HepG2 (cell line): ENCODE data around the gene THPO. TPM values are rescaled to one million over a fixed set of nuclear protein-coding genes. Genes with fewer than 3 reads are reported as not detected.

Source experiments
- AGO2 ChIP-seq: fragments of 200-400 bp; formaldehyde crosslinking; optimal IDR thresholded peaks from 2 replicates; pipeline ENCODE3; 2017; ENCODE audit warnings: mild to moderate bottlenecking, low read depth, low read length, moderate library complexity
- KDM2A ChIP-seq: sonication (generic); formaldehyde crosslinking; IDR thresholded peaks from 2 replicates; pipeline ENCODE4 v1.4.0; 2020; ENCODE audit warnings: low read depth, missing genetic modification reagents, borderline replicate concordance
- MXD4 ChIP-seq: IDR thresholded peaks from 2 replicates; pipeline ENCODE4 v1.6.1; 2016; ENCODE audit warnings: mild to moderate bottlenecking, missing biosample characterization, missing genetic modification reagents
- RARA ChIP-seq: IDR thresholded peaks from 2 replicates; pipeline ENCODE4 v1.6.1; 2016; ENCODE audit warnings: missing genetic modification reagents, missing compliant biosample characterization
- SMC3 ChIP-seq: IDR thresholded peaks from 2 replicates; pipeline ENCODE4 v1.6.1; 2011; ENCODE audit warnings: low read length, improper control_type of control experiment
- SP5 ChIP-seq: IDR thresholded peaks from 2 replicates; pipeline ENCODE4 v1.6.1; 2016; ENCODE audit warnings: low read depth, borderline replicate concordance
- STAG1 ChIP-seq: sonication (generic); formaldehyde crosslinking; IDR thresholded peaks from 2 replicates; pipeline ENCODE4 v1.4.0; 2020; ENCODE audit warnings: missing genetic modification reagents
- XRCC5 ChIP-seq: fragments of 200-400 bp; formaldehyde crosslinking; optimal IDR thresholded peaks from 2 replicates; pipeline ENCODE3; 2017; ENCODE audit warnings: mild to moderate bottlenecking, low read length
- ZNF101 ChIP-seq: sonication (generic); formaldehyde crosslinking; IDR thresholded peaks from 2 replicates; pipeline ENCODE4 v1.4.0; 2020; ENCODE audit warnings: mild to moderate bottlenecking, low read depth, missing genetic modification reagents, borderline replicate concordance
- ZNF225 ChIP-seq: sonication (generic); formaldehyde crosslinking; IDR thresholded peaks from 2 replicates; pipeline ENCODE4 v1.4.0; 2020; ENCODE audit warnings: mild to moderate bottlenecking, missing genetic modification reagents
- ZNF616 ChIP-seq: sonication (generic); formaldehyde crosslinking; IDR thresholded peaks from 2 replicates; pipeline ENCODE4 v1.5.0; 2020; ENCODE audit warnings: low read depth, mild to moderate bottlenecking, missing genetic modification reagents
- polyA plus RNA-seq, 8 experiments: library from polyadenylated mRNA; depleted of rRNA in 3 of 8; stranded (reverse) in 7 of 8; unstranded in 1 of 8; fragments of >200 nt; fragmentation: Illumina TruSeq in 4 of 8; extraction: Trizol in 4 of 8; gene quantifications; 2 replicates each; pipeline versions ENCODE4 v1.2.1 to v1.2.3, GENCODE V29; 2011 to 2016; ENCODE audit warnings: low read depth in 4 of 8, missing spikeins in 1 of 8, mixed read lengths in 1 of 8; ENCODE audit not compliant: insufficient read depth in 1 of 8
- total RNA-seq, 5 experiments: library from RNA; depleted of rRNA; stranded (reverse); fragments of >200 nt; fragmentation: Illumina TruSeq; extraction: Trizol; gene quantifications; 2 replicates each; pipeline ENCODE4 v1.2.3, GENCODE V29; 2016; ENCODE audit warnings: low read depth in 1 of 5
- TF ChIP-seq, protein P1 (sequence below): sonication (generic); formaldehyde crosslinking; IDR thresholded peaks from 2 replicates; pipeline ENCODE4 v1.5.1; 2020; ENCODE audit warnings: mild to moderate bottlenecking, missing genetic modification reagents, moderate library complexity
- TF ChIP-seq, protein P2 (sequence below): sonication (generic); formaldehyde crosslinking; IDR thresholded peaks from 2 replicates; pipeline ENCODE4 v1.5.0; 2020; ENCODE audit warnings: mild to moderate bottlenecking, missing genetic modification reagents, moderate library complexity
- TF ChIP-seq, protein P3 (sequence below): sonication (generic); formaldehyde crosslinking; IDR thresholded peaks from 2 replicates; pipeline ENCODE4 v1.5.0; 2020; ENCODE audit warnings: missing genetic modification reagents, mild to moderate bottlenecking, borderline replicate concordance
- TF ChIP-seq, protein P4 (sequence below): sonication (generic); formaldehyde crosslinking; IDR thresholded peaks from 2 replicates; pipeline ENCODE4 v1.9.0; 2022; ENCODE audit warnings: missing genetic modification reagents, mild to moderate bottlenecking, borderline replicate concordance
- TF ChIP-seq, protein P5 (sequence below): sonication (generic); formaldehyde crosslinking; conservative IDR thresholded peaks from 2 replicates; pipeline ENCODE4 v1.4.0; 2020; ENCODE audit warnings: missing genetic modification reagents

Gene THPO
- total and polyA plus RNA-seq, 2 of the 13 experiments (the other 11 are each of a cell fraction or from before 2014, with no cell fraction given): 2.8 to 4.8 TPM

DNA sequence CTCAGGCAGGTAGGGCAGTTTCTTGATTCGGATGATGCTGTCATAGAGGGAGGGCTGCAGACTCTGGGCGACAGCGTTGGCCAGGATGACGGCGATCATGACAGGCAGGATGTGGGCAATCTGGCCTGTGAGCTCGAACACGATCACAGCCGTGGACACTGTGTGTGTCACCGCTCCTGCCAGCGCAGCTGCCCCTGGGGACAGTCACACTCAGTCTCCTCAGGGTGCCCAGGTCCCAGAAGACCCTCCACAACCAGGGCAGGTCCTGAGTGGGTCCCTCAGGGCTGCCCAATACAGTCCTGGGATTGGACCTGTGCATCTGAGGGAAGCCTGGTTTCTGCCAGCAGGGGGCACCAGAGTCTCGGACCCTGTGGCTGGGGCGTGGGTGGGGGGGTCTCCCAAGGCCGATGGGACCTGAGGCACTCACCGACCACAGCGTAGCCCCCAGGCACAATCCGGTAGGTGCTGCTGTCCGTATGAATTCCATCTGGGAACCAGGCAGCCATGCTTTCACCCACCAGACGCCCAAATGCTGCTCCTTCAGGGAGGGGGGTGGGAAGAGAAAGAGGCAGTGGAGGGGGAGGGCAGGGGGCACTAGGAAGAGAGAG, 23.8 kb downstream of the THPO start (continued):
- TF ChIP-seq, protein P1, sequence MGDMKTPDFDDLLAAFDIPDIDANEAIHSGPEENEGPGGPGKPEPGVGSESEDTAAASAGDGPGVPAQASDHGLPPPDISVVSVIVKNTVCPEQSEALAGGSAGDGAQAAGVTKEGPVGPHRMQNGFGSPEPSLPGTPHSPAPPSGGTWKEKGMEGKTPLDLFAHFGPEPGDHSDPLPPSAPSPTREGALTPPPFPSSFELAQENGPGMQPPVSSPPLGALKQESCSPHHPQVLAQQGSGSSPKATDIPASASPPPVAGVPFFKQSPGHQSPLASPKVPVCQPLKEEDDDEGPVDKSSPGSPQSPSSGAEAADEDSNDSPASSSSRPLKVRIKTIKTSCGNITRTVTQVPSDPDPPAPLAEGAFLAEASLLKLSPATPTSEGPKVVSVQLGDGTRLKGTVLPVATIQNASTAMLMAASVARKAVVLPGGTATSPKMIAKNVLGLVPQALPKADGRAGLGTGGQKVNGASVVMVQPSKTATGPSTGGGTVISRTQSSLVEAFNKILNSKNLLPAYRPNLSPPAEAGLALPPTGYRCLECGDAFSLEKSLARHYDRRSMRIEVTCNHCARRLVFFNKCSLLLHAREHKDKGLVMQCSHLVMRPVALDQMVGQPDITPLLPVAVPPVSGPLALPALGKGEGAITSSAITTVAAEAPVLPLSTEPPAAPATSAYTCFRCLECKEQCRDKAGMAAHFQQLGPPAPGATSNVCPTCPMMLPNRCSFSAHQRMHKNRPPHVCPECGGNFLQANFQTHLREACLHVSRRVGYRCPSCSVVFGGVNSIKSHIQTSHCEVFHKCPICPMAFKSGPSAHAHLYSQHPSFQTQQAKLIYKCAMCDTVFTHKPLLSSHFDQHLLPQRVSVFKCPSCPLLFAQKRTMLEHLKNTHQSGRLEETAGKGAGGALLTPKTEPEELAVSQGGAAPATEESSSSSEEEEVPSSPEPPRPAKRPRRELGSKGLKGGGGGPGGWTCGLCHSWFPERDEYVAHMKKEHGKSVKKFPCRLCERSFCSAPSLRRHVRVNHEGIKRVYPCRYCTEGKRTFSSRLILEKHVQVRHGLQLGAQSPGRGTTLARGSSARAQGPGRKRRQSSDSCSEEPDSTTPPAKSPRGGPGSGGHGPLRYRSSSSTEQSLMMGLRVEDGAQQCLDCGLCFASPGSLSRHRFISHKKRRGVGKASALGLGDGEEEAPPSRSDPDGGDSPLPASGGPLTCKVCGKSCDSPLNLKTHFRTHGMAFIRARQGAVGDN (CRISPR knock-in tag): peak; percentile 39; the same call in 1 of the 2 replicates
- TF ChIP-seq, protein P2, sequence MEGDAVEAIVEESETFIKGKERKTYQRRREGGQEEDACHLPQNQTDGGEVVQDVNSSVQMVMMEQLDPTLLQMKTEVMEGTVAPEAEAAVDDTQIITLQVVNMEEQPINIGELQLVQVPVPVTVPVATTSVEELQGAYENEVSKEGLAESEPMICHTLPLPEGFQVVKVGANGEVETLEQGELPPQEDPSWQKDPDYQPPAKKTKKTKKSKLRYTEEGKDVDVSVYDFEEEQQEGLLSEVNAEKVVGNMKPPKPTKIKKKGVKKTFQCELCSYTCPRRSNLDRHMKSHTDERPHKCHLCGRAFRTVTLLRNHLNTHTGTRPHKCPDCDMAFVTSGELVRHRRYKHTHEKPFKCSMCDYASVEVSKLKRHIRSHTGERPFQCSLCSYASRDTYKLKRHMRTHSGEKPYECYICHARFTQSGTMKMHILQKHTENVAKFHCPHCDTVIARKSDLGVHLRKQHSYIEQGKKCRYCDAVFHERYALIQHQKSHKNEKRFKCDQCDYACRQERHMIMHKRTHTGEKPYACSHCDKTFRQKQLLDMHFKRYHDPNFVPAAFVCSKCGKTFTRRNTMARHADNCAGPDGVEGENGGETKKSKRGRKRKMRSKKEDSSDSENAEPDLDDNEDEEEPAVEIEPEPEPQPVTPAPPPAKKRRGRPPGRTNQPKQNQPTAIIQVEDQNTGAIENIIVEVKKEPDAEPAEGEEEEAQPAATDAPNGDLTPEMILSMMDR (CRISPR knock-in tag): peak; percentile 85
- TF ChIP-seq ZNF616 (no peak), ZNF101 (CRISPR knock-in tag) (no peak), AGO2 (peak; percentile 13), XRCC5 (peak; percentile 49), RARA (CRISPR knock-in tag) (no peak), KDM2A (peak; percentile 29; the same call in 1 of the 2 replicates), ZNF225 (no peak), SMC3 (peak; percentile 29), MXD4 (no peak), SP5 (no peak), STAG1 (CRISPR knock-in tag) (peak; percentile 63)
- TF ChIP-seq, protein P3, sequence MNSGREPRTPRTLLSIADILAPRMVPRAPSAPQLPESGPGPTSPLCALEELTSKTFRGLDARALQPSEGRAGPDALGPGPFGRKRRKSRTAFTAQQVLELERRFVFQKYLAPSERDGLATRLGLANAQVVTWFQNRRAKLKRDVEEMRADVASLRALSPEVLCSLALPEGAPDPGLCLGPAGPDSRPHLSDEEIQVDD (CRISPR knock-in tag): no peak
- TF ChIP-seq, protein P4, sequence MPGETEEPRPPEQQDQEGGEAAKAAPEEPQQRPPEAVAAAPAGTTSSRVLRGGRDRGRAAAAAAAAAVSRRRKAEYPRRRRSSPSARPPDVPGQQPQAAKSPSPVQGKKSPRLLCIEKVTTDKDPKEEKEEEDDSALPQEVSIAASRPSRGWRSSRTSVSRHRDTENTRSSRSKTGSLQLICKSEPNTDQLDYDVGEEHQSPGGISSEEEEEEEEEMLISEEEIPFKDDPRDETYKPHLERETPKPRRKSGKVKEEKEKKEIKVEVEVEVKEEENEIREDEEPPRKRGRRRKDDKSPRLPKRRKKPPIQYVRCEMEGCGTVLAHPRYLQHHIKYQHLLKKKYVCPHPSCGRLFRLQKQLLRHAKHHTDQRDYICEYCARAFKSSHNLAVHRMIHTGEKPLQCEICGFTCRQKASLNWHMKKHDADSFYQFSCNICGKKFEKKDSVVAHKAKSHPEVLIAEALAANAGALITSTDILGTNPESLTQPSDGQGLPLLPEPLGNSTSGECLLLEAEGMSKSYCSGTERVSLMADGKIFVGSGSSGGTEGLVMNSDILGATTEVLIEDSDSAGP (CRISPR knock-in tag): peak; percentile 22; the same call in 1 of the 2 replicates
- TF ChIP-seq, protein P5, sequence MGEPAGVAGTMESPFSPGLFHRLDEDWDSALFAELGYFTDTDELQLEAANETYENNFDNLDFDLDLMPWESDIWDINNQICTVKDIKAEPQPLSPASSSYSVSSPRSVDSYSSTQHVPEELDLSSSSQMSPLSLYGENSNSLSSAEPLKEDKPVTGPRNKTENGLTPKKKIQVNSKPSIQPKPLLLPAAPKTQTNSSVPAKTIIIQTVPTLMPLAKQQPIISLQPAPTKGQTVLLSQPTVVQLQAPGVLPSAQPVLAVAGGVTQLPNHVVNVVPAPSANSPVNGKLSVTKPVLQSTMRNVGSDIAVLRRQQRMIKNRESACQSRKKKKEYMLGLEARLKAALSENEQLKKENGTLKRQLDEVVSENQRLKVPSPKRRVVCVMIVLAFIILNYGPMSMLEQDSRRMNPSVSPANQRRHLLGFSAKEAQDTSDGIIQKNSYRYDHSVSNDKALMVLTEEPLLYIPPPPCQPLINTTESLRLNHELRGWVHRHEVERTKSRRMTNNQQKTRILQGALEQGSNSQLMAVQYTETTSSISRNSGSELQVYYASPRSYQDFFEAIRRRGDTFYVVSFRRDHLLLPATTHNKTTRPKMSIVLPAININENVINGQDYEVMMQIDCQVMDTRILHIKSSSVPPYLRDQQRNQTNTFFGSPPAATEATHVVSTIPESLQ (CRISPR knock-in tag): no peak
